OCI-LY3 (cell line): ENCODE measurements around the gene CRYBG1.

ENCODE experiments used
- H2AFZ ChIP-seq: fragments of 200-600, 300-600 bp; shearing (Covaris generic); 2 replicates; pipeline ENCODE4 v1.6.0; 2014; ENCODE audit warnings: antibody characterized with exemption, low read depth, low read length
- H3K27ac ChIP-seq: fragments of 200-600, 300-600 bp; sonication (generic); 2 replicates; pipeline ENCODE4 v1.5.1; 2014; ENCODE audit warnings: mild to moderate bottlenecking, low read length, moderate library complexity, mixed read lengths
- H3K27me3 ChIP-seq: fragments of 200-600, 300-600 bp; sonication (generic); 2 replicates; pipeline ENCODE4 v1.6.1; 2014; ENCODE audit warnings: low read depth, low read length, mixed read lengths
- H3K36me3 ChIP-seq: fragments of 200-600, 300-600 bp; sonication (generic); replicated peaks from 2 replicates; pipeline ENCODE3; 2014; ENCODE audit warnings: low read depth, low read length, mixed read lengths
- H3K4me1 ChIP-seq: fragments of 300-600, 200-600 bp; sonication (generic); 2 replicates; pipeline ENCODE4 v1.6.1; 2014; ENCODE audit warnings: low read length, mixed read lengths
- H3K4me2 ChIP-seq: fragments of 200-600, 300-600 bp; sonication (generic); 2 replicates; pipeline ENCODE4 v1.6.1; 2014; ENCODE audit warnings: low read length, mixed read lengths
- H3K4me3 ChIP-seq: fragments of 300-600, 200-600 bp; sonication (generic); 2 replicates; pipeline ENCODE4 v1.5.1; 2014; ENCODE audit warnings: antibody characterized with exemption, mild to moderate bottlenecking, low read length, moderate library complexity
- H3K79me2 ChIP-seq: fragments of 300-600, 200-600 bp; shearing (Covaris generic); 2 replicates; pipeline ENCODE4 v1.6.1; 2014; ENCODE audit warnings: mild to moderate bottlenecking, low read length, mixed read lengths
- H3K9ac ChIP-seq: fragments of 300-600, 200-600 bp; shearing (Covaris generic); 2 replicates; pipeline ENCODE4 v1.6.0; 2014; ENCODE audit warnings: mild to moderate bottlenecking, low read length, moderate library complexity
- H3K9me3 ChIP-seq: fragments of 200-600, 300-600 bp; shearing (Covaris generic); 2 replicates; pipeline ENCODE4 v1.6.1; 2014; ENCODE audit warnings: low read length, mixed read lengths; ENCODE audit not compliant: insufficient read depth
- H4K20me1 ChIP-seq: fragments of 200-600, 300-600 bp; sonication (generic); 2 replicates; pipeline ENCODE4 v1.6.1; 2016; ENCODE audit warnings: low read length, mixed read lengths; ENCODE audit not compliant: insufficient read depth
- CTCF ChIP-seq: fragments of 200-600, 300-600 bp; sonication (generic); IDR thresholded peaks from 2 replicates; pipeline ENCODE4 v1.5.1; 2014; ENCODE audit warnings: antibody characterized with exemption, low read length, low read depth
- EZH2phosphoT487 ChIP-seq: fragments of 200-600 bp; shearing (Covaris generic); IDR thresholded peaks from 2 replicates; pipeline ENCODE4 v1.6.1; 2018; ENCODE audit warnings: antibody characterized with exemption, mixed run types, low read depth

The CRYBG1 gene

GRCh38 chr6:106439459-106439858 is 78.9 kb downstream of the CRYBG1 start:
- no peak overlapping the region for H3K4me2 ChIP-seq

GRCh38 chr6:106440546-106440945 is 80.0 kb downstream of the CRYBG1 start:
- H3K27ac ChIP-seq: no peak overlapping the region
- H3K27me3 ChIP-seq: peaks cover 34% of the 10 kb centered on the region
- no peaks in the 10 kb centered on the region for H3K79me2 ChIP-seq
- no peaks in the 10 kb centered on the region for H3K36me3 ChIP-seq
- no peaks in the 10 kb centered on the region for H3K4me1 ChIP-seq
- H3K4me3 ChIP-seq: no peak overlapping the region
- H2AFZ ChIP-seq: no peak overlapping the region
- no peaks in the 10 kb centered on the region for H3K9me3 ChIP-seq
- TF ChIP-seq EZH2phosphoT487 (no peak), CTCF (no peak)
- H3K4me2 ChIP-seq: no peak overlapping the region
- no peaks in the 10 kb centered on the region for H4K20me1 ChIP-seq
- H3K9ac ChIP-seq: no peak overlapping the region

More at GRCh38 chr6:106439459-106439858, 78.9 kb downstream of the CRYBG1 start:
- Histone ChIP-seq H3K4me3 (no peak overlapping the region), H3K36me3 (no peaks in the 10 kb centered on the region), H3K9me3 (no peaks in the 10 kb centered on the region), H3K4me1 (no peaks in the 10 kb centered on the region), H3K79me2 (no peaks in the 10 kb centered on the region), H4K20me1 (no peaks in the 10 kb centered on the region), H2AFZ (no peak overlapping the region), H3K9ac (no peak overlapping the region), H3K27me3 (peaks cover 34% of the 10 kb centered on the region), H3K27ac (no peak overlapping the region)
- TF ChIP-seq CTCF (no peak), EZH2phosphoT487 (no peak)

GRCh38 chr6:106442395-106442794 is 81.9 kb downstream of the CRYBG1 start:
- no peak overlapping the region for H2AFZ ChIP-seq
- H3K4me2 ChIP-seq: no peak overlapping the region
- H3K27ac ChIP-seq: no peak overlapping the region
- H3K27me3 ChIP-seq: peaks cover 34% of the 10 kb centered on the region
- no peaks in the 10 kb centered on the region for H3K36me3 ChIP-seq
- no peak overlapping the region for H3K9ac ChIP-seq
- H3K9me3 ChIP-seq: no peaks in the 10 kb centered on the region
- peaks cover 4% of the 10 kb centered on the region; the same call in 1 of the 2 replicates for H3K4me1 ChIP-seq
- H3K4me3 ChIP-seq: no peak overlapping the region
- no peaks in the 10 kb centered on the region for H3K79me2 ChIP-seq
- TF ChIP-seq EZH2phosphoT487: no peak
- TF ChIP-seq CTCF: no peak
- no peaks in the 10 kb centered on the region for H4K20me1 ChIP-seq

GRCh38 chr6:106444777-106445507 is 84.4 kb downstream of the CRYBG1 start:
- H2AFZ ChIP-seq: peak overlapping the region; percentile 45; the same call in 1 of the 2 replicates
- no peaks in the 10 kb centered on the region for H3K79me2 ChIP-seq
- peaks cover 13% of the 10 kb centered on the region for H3K4me1 ChIP-seq
- TF ChIP-seq EZH2phosphoT487 (no peak), CTCF (peak; percentile 65)
- H4K20me1 ChIP-seq: no peaks in the 10 kb centered on the region
- no peak overlapping the region for H3K4me2 ChIP-seq
- H3K27me3 ChIP-seq: peaks cover 27% of the 10 kb centered on the region
- H3K36me3 ChIP-seq: no peaks in the 10 kb centered on the region
- H3K9ac ChIP-seq: no peak overlapping the region
- no peak overlapping the region for H3K4me3 ChIP-seq
- no peaks in the 10 kb centered on the region for H3K9me3 ChIP-seq
- no peak overlapping the region for H3K27ac ChIP-seq
